HEK293T (cell line): ENCODE results near the gene LARP1.
"Not testable (repeated sequence)": the region's sequence is repeated elsewhere in the genome, so short reads cannot be mapped to it uniquely, and the experiment has no call there.

ENCODE experiments used
- CTCF ChIA-PET: fragments of 350-600 bp; formaldehyde crosslinking; extraction: SDS; loops from one replicate; lab custom pipeline; 2021; ENCODE audit warnings: antibody characterized with exemption, inconsistent platforms; lab: Yijun Ruan, JAX
- POLR2A ChIA-PET: fragments of 350-600 bp; formaldehyde crosslinking; extraction: SDS; loops from one replicate; lab custom pipeline; 2020; ENCODE audit warnings: antibody characterized with exemption, inconsistent platforms; lab: Yijun Ruan, JAX
- DNase-seq: peaks from one replicate; pipeline ENCODE4 v3.0.0; 2012; ENCODE audit warnings: mixed read lengths; ENCODE audit errors: extremely low spot score
- ARNT ChIP-seq: fragments of 450-650 bp; IDR thresholded peaks from 2 replicates; pipeline ENCODE4 v1.6.1; 2017; ENCODE audit warnings: mild to moderate bottlenecking
- BHLHE40 ChIP-seq: fragments of 450-650 bp; IDR thresholded peaks from 2 replicates; pipeline ENCODE4 v1.6.1; 2016; ENCODE audit warnings: mild to moderate bottlenecking, moderate library complexity, borderline replicate concordance
- CTBP1 ChIP-seq: fragments of 450-650 bp; IDR thresholded peaks from 2 replicates; pipeline ENCODE4 v1.6.1; 2016; ENCODE audit warnings: borderline replicate concordance
- ELF4 ChIP-seq: fragments of 450-650 bp; IDR thresholded peaks from 2 replicates; pipeline ENCODE4 v1.6.1; 2017; ENCODE audit warnings: antibody characterized with exemption
- FOXA1 ChIP-seq: fragments of 450-650 bp; IDR thresholded peaks from 2 replicates; pipeline ENCODE4 v1.6.1; 2016; ENCODE audit warnings: mild to moderate bottlenecking
- FOXK2 ChIP-seq: fragments of 450-650 bp; IDR thresholded peaks from 2 replicates; pipeline ENCODE4 v1.6.1; 2016; ENCODE audit warnings: mild to moderate bottlenecking
- FOXM1 ChIP-seq: fragments of 450-650 bp; IDR thresholded peaks from 2 replicates; pipeline ENCODE4 v1.6.1; 2017; ENCODE audit warnings: mild to moderate bottlenecking, borderline replicate concordance
- HDGF ChIP-seq: fragments of 450-650 bp; IDR thresholded peaks from 2 replicates; pipeline ENCODE4 v1.6.1; 2017; ENCODE audit warnings: antibody characterized with exemption, borderline replicate concordance
- L3MBTL2 ChIP-seq: fragments of 450-650 bp; conservative IDR thresholded peaks from 2 replicates; pipeline ENCODE4 v1.6.1; 2016; ENCODE audit warnings: mild to moderate bottlenecking
- LEF1 ChIP-seq: fragments of 450-650 bp; IDR thresholded peaks from 2 replicates; pipeline ENCODE4 v1.6.1; 2017; ENCODE audit warnings: mild to moderate bottlenecking, borderline replicate concordance
- NFRKB ChIP-seq: fragments of 450-650 bp; IDR thresholded peaks from 2 replicates; pipeline ENCODE4 v1.6.1; 2016; ENCODE audit warnings: mild to moderate bottlenecking, moderate library complexity
- PKNOX1 ChIP-seq: fragments of 450-650 bp; IDR thresholded peaks from 2 replicates; pipeline ENCODE4 v1.6.1; 2016
- SP1 ChIP-seq: fragments of 450-650 bp; IDR thresholded peaks from 2 replicates; pipeline ENCODE4 v1.6.1; 2017
- SUZ12 ChIP-seq: fragments of 450-650 bp; IDR thresholded peaks from 2 replicates; pipeline ENCODE4 v1.6.1; 2016; ENCODE audit warnings: mild to moderate bottlenecking
- TARDBP ChIP-seq: fragments of 450-650 bp; IDR thresholded peaks from 2 replicates; pipeline ENCODE4 v1.6.1; 2016
- ZNF384 ChIP-seq: fragments of 450-650 bp; IDR thresholded peaks from 2 replicates; pipeline ENCODE4 v1.6.1; 2016

Gene LARP1

DNA sequence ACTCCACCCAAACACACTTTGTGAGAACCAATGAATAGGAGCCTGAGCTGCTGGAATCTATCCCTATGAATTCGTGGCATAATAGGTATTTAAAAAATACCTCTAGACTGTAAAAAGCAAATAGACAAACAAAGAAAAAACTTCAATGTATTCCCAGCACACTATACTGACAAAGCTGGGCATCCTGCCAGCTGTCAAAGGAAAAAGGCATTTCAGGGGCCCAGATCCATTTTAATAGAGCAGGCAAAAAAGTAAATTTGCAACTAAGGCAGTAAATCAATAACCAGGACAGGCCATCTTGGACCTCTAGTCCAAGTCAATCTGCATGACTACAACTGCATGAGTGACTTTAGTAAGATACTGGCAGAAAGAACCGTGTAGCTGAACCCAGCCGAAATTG is 25.6 kb upstream of the LARP1 start:
- ChIA-PET POLR2A (no interaction called here), CTCF (no interaction called here)

GRCh38 chr5:154730761-154731160 is 24.4 kb upstream of the LARP1 start:
- CTCF ChIA-PET, DNase-seq, POLR2A ChIA-PET: not testable (repeated sequence)

More for the DNA sequence above, 25.6 kb upstream of the LARP1 start:
- no peak for DNase-seq
- TF ChIP-seq PKNOX1 (peak; percentile 66), ARNT (no peak)

DNA sequence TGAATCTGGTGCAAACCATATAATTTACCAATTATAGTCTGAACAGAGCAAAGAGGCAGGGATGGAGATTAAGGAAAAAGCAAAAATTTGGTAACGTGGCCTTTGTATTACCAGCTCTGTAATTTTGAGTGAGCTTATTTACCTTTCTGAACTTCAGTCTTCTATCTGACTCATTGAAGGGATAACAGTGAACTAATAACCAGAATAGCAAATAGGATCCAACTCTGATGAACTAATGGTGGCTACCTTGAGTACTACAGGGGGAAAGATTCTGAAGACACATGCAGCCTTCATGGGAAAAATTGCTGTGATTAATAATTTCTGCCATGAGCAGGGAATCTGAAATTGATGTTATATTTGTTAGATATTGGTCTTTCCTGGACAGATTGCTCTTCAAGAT is 23.0 kb upstream of the LARP1 start:
- POLR2A ChIA-PET = no interaction called here
- TF ChIP-seq FOXA1 = no peak
- no peak for TF ChIP-seq HDGF
- TF ChIP-seq CTBP1 = no peak
- no peak for TF ChIP-seq BHLHE40
- no peak for TF ChIP-seq SUZ12
- TF ChIP-seq L3MBTL2 = no peak
- no peak for TF ChIP-seq FOXM1
- TF ChIP-seq PKNOX1 = no peak
- no peak for TF ChIP-seq ELF4
- CTCF ChIA-PET = no interaction called here
- no peak for DNase-seq

DNA sequence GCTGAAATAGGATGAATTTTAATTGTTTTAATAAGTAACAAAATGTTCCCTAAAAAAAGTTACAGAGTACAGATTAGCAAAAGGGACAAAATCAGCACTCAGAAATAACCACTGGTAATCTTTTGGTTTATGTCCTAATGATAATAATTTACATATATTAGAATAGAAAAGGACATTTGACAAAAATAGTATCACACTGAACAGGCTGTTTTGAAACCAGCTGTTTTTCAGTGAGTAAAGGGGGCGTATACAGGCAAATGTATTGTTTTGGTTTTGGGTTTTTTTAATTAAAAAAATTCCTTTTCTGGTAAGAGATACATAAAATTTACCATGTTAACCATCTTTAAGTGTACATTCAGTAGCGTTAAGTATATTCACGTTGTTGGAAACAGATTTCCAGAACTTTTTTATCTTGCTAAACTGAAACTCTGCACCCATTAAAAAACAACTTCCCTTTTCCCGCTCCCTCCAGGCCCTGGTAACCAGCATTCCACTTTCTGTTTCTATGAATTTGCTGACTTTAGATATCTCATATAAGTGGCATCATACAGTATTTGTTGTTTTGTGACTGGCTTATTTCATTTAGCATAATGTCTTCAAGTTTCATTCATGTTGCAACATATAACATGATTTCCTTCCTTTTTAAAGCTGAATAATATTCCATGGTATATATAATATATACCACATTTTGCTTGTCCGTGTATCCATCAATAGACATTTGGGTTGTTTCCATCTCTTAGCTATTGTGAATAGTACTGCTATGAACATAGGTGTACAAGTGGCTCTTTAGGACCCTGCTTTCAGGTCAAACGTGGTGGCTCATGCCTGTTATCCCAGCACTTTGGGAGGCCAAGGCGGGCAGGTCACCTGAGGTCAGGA is 20.6 kb upstream of the LARP1 start:
- POLR2A ChIA-PET = no interaction called here
- DNase-seq = no peak
- TF ChIP-seq SP1 = no peak
- no peak for TF ChIP-seq FOXA1
- no peak for TF ChIP-seq HDGF
- no peak for TF ChIP-seq ZNF384
- no peak for TF ChIP-seq FOXM1
- no peak for TF ChIP-seq ARNT
- TF ChIP-seq BHLHE40 = no peak
- no peak for TF ChIP-seq NFRKB
- TF ChIP-seq CTBP1 = no peak
- no peak for TF ChIP-seq PKNOX1
- TF ChIP-seq FOXK2 = no peak
- TF ChIP-seq SUZ12 = no peak
- TF ChIP-seq LEF1 = no peak
- no peak for TF ChIP-seq TARDBP
- CTCF ChIA-PET = no interaction called here

DNA sequence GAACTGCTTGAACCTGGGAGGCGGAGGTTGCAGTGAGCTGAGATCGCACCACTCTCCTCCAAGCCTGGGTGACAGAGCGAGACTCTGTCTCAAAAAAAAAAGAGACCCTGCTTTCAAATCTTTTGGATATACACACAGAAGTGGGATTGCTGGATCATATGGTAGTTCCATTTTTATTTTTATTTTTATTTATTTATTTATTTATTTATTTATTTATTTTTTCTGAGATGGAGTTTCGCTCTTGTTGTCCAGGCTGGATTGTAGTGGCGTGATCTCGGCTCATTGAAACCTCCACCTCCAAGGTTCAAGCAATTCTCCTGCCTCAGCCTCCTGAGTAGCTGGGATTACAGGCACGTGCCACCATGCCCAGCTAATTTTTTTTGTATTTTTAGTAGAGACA is 19.8 kb upstream of the LARP1 start:
- DNase-seq, CTCF ChIA-PET, POLR2A ChIA-PET: not testable (repeated sequence)

GRCh38 chr5:154736372-154736771 is 18.8 kb upstream of the LARP1 start:
- DNase-seq, CTCF ChIA-PET, POLR2A ChIA-PET: not testable (repeated sequence)

DNA sequence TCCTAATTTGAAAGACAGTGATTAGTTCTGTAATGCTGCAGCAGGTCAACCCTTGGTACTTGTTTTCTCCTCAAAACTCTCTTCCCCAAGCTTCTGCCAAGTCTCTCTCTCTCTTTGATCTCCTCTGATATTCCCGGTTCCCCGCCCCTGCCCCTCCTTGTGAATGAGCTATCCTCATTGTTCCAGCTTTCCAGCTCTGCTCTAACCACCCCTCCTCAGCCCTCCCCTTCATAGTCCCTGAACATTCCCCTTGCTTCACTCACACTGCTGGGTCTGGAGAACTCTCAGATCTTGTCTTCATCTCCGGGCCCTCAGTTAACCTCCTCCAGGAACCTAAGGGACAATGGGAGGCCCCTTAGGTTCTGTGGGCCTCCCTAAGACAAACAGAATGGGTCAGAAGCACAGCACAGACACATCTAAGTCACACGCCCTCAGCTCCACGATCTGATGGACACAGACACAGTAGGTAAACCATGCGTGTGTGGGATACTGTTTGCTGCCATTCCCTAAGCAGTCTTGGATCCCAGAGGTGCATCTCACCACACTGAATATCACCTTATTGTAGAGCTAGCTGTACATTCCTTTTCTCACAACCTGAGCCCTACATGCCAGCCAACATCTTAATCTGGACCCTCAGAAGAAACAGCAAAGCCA is 17.4 kb upstream of the LARP1 start:
- no peak for TF ChIP-seq BHLHE40
- no peak for TF ChIP-seq TARDBP
- no peak for TF ChIP-seq FOXK2
- TF ChIP-seq HDGF = no peak
- TF ChIP-seq CTBP1 = no peak
- no peak for TF ChIP-seq FOXA1
- no peak for TF ChIP-seq ARNT
- no peak for TF ChIP-seq NFRKB
- no peak for TF ChIP-seq ELF4
- TF ChIP-seq FOXM1 = no peak
- TF ChIP-seq PKNOX1 = no peak
- TF ChIP-seq SUZ12 = no peak
- ChIA-PET POLR2A (interaction anchor here (1.4 kb wide), 1 partner anchor 25 kb away, joined by 3 read pairs; no protein-coding TSS in a partner anchor), CTCF (no interaction called here)
- no peak for DNase-seq
